Hippocampal formation (tissue), 2 donors: ENCODE results near the gene CKS1B.

Experiments used
- DNase-seq, 2 donors: peaks; one replicate each; lab custom pipeline; 2025; lab: John Stamatoyannopoulos, UW

CKS1B gene

GRCh38 chr1:155014709-155015508 lies 40.4 kb downstream of the CKS1B start:
- DNase-seq = no peak

- no peak for DNase-seq
Measured at GRCh38 chr1:155015527-155016230, 41.2 kb downstream of the CKS1B start.

- no peak for DNase-seq
Measured at GRCh38 chr1:155016231-155016831, 41.9 kb downstream of the CKS1B start.

- peak; percentile 84 to 87 for DNase-seq
Measured at GRCh38 chr1:155017041-155017945, 42.8 kb downstream of the CKS1B start.

- no peak for DNase-seq
Measured at GRCh38 chr1:155017946-155018316, 43.5 kb downstream of the CKS1B start.

GRCh38 chr1:155018617-155019348 lies 44.3 kb downstream of the CKS1B start:
- no peak for DNase-seq

- no peak for DNase-seq
Measured at GRCh38 chr1:155019377-155020245, 45.1 kb downstream of the CKS1B start.

GRCh38 chr1:155022136-155022926 lies 47.9 kb downstream of the CKS1B start:
- DNase-seq = no peak

GRCh38 chr1:155022927-155023236 lies 48.4 kb downstream of the CKS1B start:
- no peak for DNase-seq

- DNase-seq = no peak
Measured at GRCh38 chr1:155023627-155024026, 49.1 kb downstream of the CKS1B start.

GRCh38 chr1:155024315-155024714 lies 49.8 kb downstream of the CKS1B start:
- DNase-seq = no peak

GRCh38 chr1:155026154-155026553 lies 51.7 kb downstream of the CKS1B start:
- DNase-seq = no peak

- no peak for DNase-seq
Measured at GRCh38 chr1:155026588-155026987, 52.1 kb downstream of the CKS1B start.
